ENCODE measurements around the gene RIMS3.
"Not testable (repeated sequence)": the region's sequence is repeated elsewhere in the genome, so short reads cannot be mapped to it uniquely, and the experiment has no call there.

RIMS3 gene

GRCh38 chr1:40638097-40639036 is 27.1 kb downstream of the RIMS3 start:
- H3K4me3 Mint-ChIP-seq = no peak overlapping the region
- peaks cover 6% of the 10 kb centered on the region for H3K4me1 Mint-ChIP-seq (ENCODE audit: low read depth)
- H3K36me3 Mint-ChIP-seq (ENCODE audit: low read depth) = no peaks in the 10 kb centered on the region
- no peak for DNase-seq (ENCODE audit: low spot score)
- no peak overlapping the region for H3K27ac Mint-ChIP-seq
- H3K27me3 Mint-ChIP-seq (ENCODE audit: low read depth) = peaks cover 2% of the 10 kb centered on the region
- H3K9me3 Mint-ChIP-seq = no peaks in the 10 kb centered on the region

GRCh38 chr1:40637470-40638007 is 27.9 kb downstream of the RIMS3 start:
- H3K9me3 Mint-ChIP-seq = no peaks in the 10 kb centered on the region
- no peak overlapping the region for H3K27ac Mint-ChIP-seq
- peaks cover 2% of the 10 kb centered on the region for H3K27me3 Mint-ChIP-seq (ENCODE audit: low read depth)
- H3K36me3 Mint-ChIP-seq (ENCODE audit: low read depth) = no peaks in the 10 kb centered on the region
- no peak for DNase-seq (ENCODE audit: low spot score)
- H3K4me3 Mint-ChIP-seq = no peak overlapping the region
- peaks cover 6% of the 10 kb centered on the region for H3K4me1 Mint-ChIP-seq (ENCODE audit: low read depth)

GRCh38 chr1:40636777-40637176 is 28.7 kb downstream of the RIMS3 start:
- Mint-ChIP-seq H3K27me3 (ENCODE audit: low read depth) (peaks cover 2% of the 10 kb centered on the region), H3K9me3 (no peaks in the 10 kb centered on the region), H3K36me3 (ENCODE audit: low read depth) (no peaks in the 10 kb centered on the region), H3K4me3 (no peak overlapping the region), H3K27ac (no peak overlapping the region), H3K4me1 (ENCODE audit: low read depth) (peaks cover 6% of the 10 kb centered on the region)
- no peak for DNase-seq (ENCODE audit: low spot score)

GRCh38 chr1:40635763-40636500 is 29.6 kb downstream of the RIMS3 start:
- Mint-ChIP-seq H3K36me3 (ENCODE audit: low read depth) (no peaks in the 10 kb centered on the region), H3K27ac (no peak overlapping the region), H3K4me3 (no peak overlapping the region), H3K9me3 (no peaks in the 10 kb centered on the region), H3K27me3 (ENCODE audit: low read depth) (peaks cover 2% of the 10 kb centered on the region), H3K4me1 (ENCODE audit: low read depth) (peaks cover 6% of the 10 kb centered on the region)
- DNase-seq (ENCODE audit: low spot score) = no peak

GRCh38 chr1:40634901-40635655 is 30.4 kb downstream of the RIMS3 start:
- Mint-ChIP-seq H3K9me3 (no peaks in the 10 kb centered on the region), H3K27me3 (ENCODE audit: low read depth) (peaks cover 1% of the 10 kb centered on the region), H3K4me3 (no peak overlapping the region), H3K27ac (no peak overlapping the region), H3K4me1 (ENCODE audit: low read depth) (peaks cover 6% of the 10 kb centered on the region), H3K36me3 (ENCODE audit: low read depth) (no peaks in the 10 kb centered on the region)
- no peak for DNase-seq (ENCODE audit: low spot score)

- Mint-ChIP-seq H3K27ac (no peak overlapping the region), H3K4me1 (ENCODE audit: low read depth) (peaks cover 14% of the 10 kb centered on the region), H3K4me3 (no peak overlapping the region), H3K36me3 (ENCODE audit: low read depth) (no peaks in the 10 kb centered on the region), H3K9me3 (no peaks in the 10 kb centered on the region), H3K27me3 (ENCODE audit: low read depth) (no peaks in the 10 kb centered on the region)
- DNase-seq (ENCODE audit: low spot score) = no peak
Observed at GRCh38 chr1:40633931-40634376, 31.5 kb downstream of the RIMS3 start.

GRCh38 chr1:40633523-40633922 is 32.0 kb downstream of the RIMS3 start:
- no peaks in the 10 kb centered on the region for H3K9me3 Mint-ChIP-seq
- H3K27me3 Mint-ChIP-seq (ENCODE audit: low read depth) = no peaks in the 10 kb centered on the region

GRCh38 chr1:40630488-40631223 is 34.8 kb downstream of the RIMS3 start:
- H3K36me3 Mint-ChIP-seq (ENCODE audit: low read depth) = no peaks in the 10 kb centered on the region
- H3K27ac Mint-ChIP-seq = no peak overlapping the region
- H3K4me3 Mint-ChIP-seq = no peak overlapping the region

More at GRCh38 chr1:40633523-40633922, 32.0 kb downstream of the RIMS3 start:
- H3K27ac Mint-ChIP-seq = no peak overlapping the region
- H3K4me1 Mint-ChIP-seq (ENCODE audit: low read depth) = peaks cover 14% of the 10 kb centered on the region
- H3K36me3 Mint-ChIP-seq (ENCODE audit: low read depth) = no peaks in the 10 kb centered on the region
- DNase-seq (ENCODE audit: low spot score) = no peak
- no peak overlapping the region for H3K4me3 Mint-ChIP-seq

GRCh38 chr1:40629546-40629945 is 35.9 kb downstream of the RIMS3 start:
- H3K36me3 Mint-ChIP-seq (ENCODE audit: low read depth); H3K4me1 Mint-ChIP-seq (ENCODE audit: low read depth); H3K27me3 Mint-ChIP-seq (ENCODE audit: low read depth); H3K4me3 Mint-ChIP-seq; DNase-seq (ENCODE audit: low spot score); H3K9me3 Mint-ChIP-seq: not testable (repeated sequence)
- H3K27ac Mint-ChIP-seq = peak overlapping the region; percentile 50

More at GRCh38 chr1:40630488-40631223, 34.8 kb downstream of the RIMS3 start:
- H3K27me3 Mint-ChIP-seq (ENCODE audit: low read depth) = no peaks in the 10 kb centered on the region
- H3K9me3 Mint-ChIP-seq = no peaks in the 10 kb centered on the region
- DNase-seq (ENCODE audit: low spot score) = no peak
- H3K4me1 Mint-ChIP-seq (ENCODE audit: low read depth) = peaks cover 14% of the 10 kb centered on the region

GRCh38 chr1:40628903-40629292 is 36.6 kb downstream of the RIMS3 start:
- Mint-ChIP-seq H3K27ac (no peak overlapping the region), H3K4me3 (no peak overlapping the region), H3K4me1 (ENCODE audit: low read depth) (peaks cover 8% of the 10 kb centered on the region), H3K27me3 (ENCODE audit: low read depth) (no peaks in the 10 kb centered on the region), H3K36me3 (ENCODE audit: low read depth) (no peaks in the 10 kb centered on the region), H3K9me3 (no peaks in the 10 kb centered on the region)
- no peak for DNase-seq (ENCODE audit: low spot score)

GRCh38 chr1:40627987-40628902 is 37.2 kb downstream of the RIMS3 start:
- H3K27ac Mint-ChIP-seq = no peak overlapping the region

GRCh38 chr1:40626383-40626770 is 39.1 kb downstream of the RIMS3 start:
- H3K36me3 Mint-ChIP-seq (ENCODE audit: low read depth) = no peaks in the 10 kb centered on the region
- no peak for DNase-seq (ENCODE audit: low spot score)
- H3K4me1 Mint-ChIP-seq (ENCODE audit: low read depth) = peaks cover 8% of the 10 kb centered on the region
- no peak overlapping the region for H3K27ac Mint-ChIP-seq
- H3K4me3 Mint-ChIP-seq = no peak overlapping the region
- H3K27me3 Mint-ChIP-seq (ENCODE audit: low read depth) = peaks cover 3% of the 10 kb centered on the region
- no peaks in the 10 kb centered on the region for H3K9me3 Mint-ChIP-seq

More at GRCh38 chr1:40627987-40628902, 37.2 kb downstream of the RIMS3 start:
- Mint-ChIP-seq H3K4me3 (no peak overlapping the region), H3K27me3 (ENCODE audit: low read depth) (no peaks in the 10 kb centered on the region), H3K4me1 (ENCODE audit: low read depth) (peaks cover 8% of the 10 kb centered on the region), H3K9me3 (no peaks in the 10 kb centered on the region), H3K36me3 (ENCODE audit: low read depth) (no peaks in the 10 kb centered on the region)
- no peak for DNase-seq (ENCODE audit: low spot score)
